GM12878 (cell line): Measurements from ENCODE around the gene XAB2. TPM values are rescaled to one million over a fixed set of nuclear protein-coding genes. Genes with fewer than 3 reads are reported as not detected.

Source experiments
- ATAC-seq: fragments of 200-7000 bp; cut with Tn5 transposase; 3 replicates; pipeline ENCODE4 v1.9.1; 2020; ENCODE audit warnings: mild to moderate bottlenecking, moderate library complexity
- BruUV-seq: library from RNA; stranded (reverse); fragments of 400-500 nt; replicated peaks from 2 replicates; lab custom pipeline; 2021; lab: Mats Ljungman, UMichigan
- CTCF ChIA-PET: fragments of 300-600 bp; sonication (Branson Sonifier 250); formaldehyde crosslinking; extraction: SDS; loops from one replicate; lab custom pipeline; 2021; ENCODE audit warnings: inconsistent platforms; lab: Yijun Ruan, JAX
- POLR2A ChIA-PET: fragments of 350-600 bp; formaldehyde crosslinking; extraction: SDS; loops from one replicate; lab custom pipeline; 2021; ENCODE audit warnings: inconsistent platforms; lab: Charles Lee
- RAD21 ChIA-PET: fragments of 300-600 bp; sonication (Branson Sonifier 250); formaldehyde crosslinking; loops from one replicate; lab custom pipeline; 2023; ENCODE audit warnings: antibody characterized with exemption; ENCODE audit not compliant: unreplicated experiment; lab: Charles Lee
- SMC1A ChIA-PET: fragments of 300-600 bp; sonication (Branson Sonifier 250); formaldehyde crosslinking; loops from one replicate; lab custom pipeline; 2023; ENCODE audit not compliant: unreplicated experiment, uncharacterized antibody; lab: Charles Lee
- DNase-seq: peaks from one replicate; pipeline ENCODE4 v3.0.0-alpha.2; 2011; ENCODE audit warnings: low read depth, low spot score
- FAIRE-seq: peaks from 3 replicates; lab custom pipeline; 2011; peaks lifted over from hg19 to GRCh38; lab: Jason Lieb, UNC
- H2AFZ ChIP-seq: 2 replicates; pipeline ENCODE4 v1.6.0; 2011; ENCODE audit warnings: low read depth, low read length, control low read depth; ENCODE audit not compliant: control insufficient read depth
- H3K27ac ChIP-seq: 2 replicates; pipeline ENCODE4 v1.5.1; 2011; ENCODE audit warnings: control low read depth; ENCODE audit not compliant: control insufficient read depth, insufficient read depth
- H3K27me3 ChIP-seq, 2 experiments: replicated peaks in 1 of 2; 2 replicates each; pipeline versions ENCODE4 v1.6.0 to v1.6.1; 2011; ENCODE audit warnings: low read length in 1 of 2; ENCODE audit not compliant: control insufficient read depth in 2 of 2, insufficient read depth in 2 of 2
- H3K36me3 ChIP-seq, 2 experiments: 2 replicates each; pipeline ENCODE4 v1.5.1; 2011; ENCODE audit warnings: low read length in 1 of 2; ENCODE audit not compliant: control insufficient read depth in 2 of 2, insufficient read depth in 2 of 2
- H3K4me1 ChIP-seq: 2 replicates; pipeline ENCODE4 v1.6.1; 2011; ENCODE audit warnings: mild to moderate bottlenecking, low read length, moderate library complexity, mixed read lengths; ENCODE audit not compliant: control insufficient read depth, insufficient read depth
- H3K4me2 ChIP-seq: 2 replicates; pipeline ENCODE4 v1.6.0; 2011; ENCODE audit warnings: control low read depth; ENCODE audit not compliant: control insufficient read depth, insufficient read depth
- H3K4me3 ChIP-seq: fragments of 200-600 bp; sonication (generic); 2 replicates; pipeline ENCODE4 v1.5.1; 2016
- H3K79me2 ChIP-seq: 2 replicates; pipeline ENCODE4 v1.6.0; 2011; ENCODE audit warnings: low read length; ENCODE audit not compliant: control insufficient read depth, insufficient read depth
- H3K9ac ChIP-seq: 2 replicates; pipeline ENCODE4 v1.8.0; 2011; ENCODE audit warnings: low read length, control low read depth, mixed read lengths; ENCODE audit not compliant: control insufficient read depth, insufficient read depth
- H3K9me3 ChIP-seq: replicated peaks from 3 replicates; pipeline ENCODE4 v1.5.1; 2011; ENCODE audit warnings: mild to moderate bottlenecking, low read length; ENCODE audit not compliant: control insufficient read depth, insufficient read depth
- H4K20me1 ChIP-seq: 2 replicates; pipeline ENCODE4 v1.6.0; 2011; ENCODE audit not compliant: control insufficient read depth, insufficient read depth
- CEBPB ChIP-seq, 2 experiments: fragments of 150-350 bp in 1 of 2; IDR thresholded peaks; 2 replicates each; pipeline ENCODE4 v1.6.1; 2012 to 2014; ENCODE audit warnings: low read depth in 2 of 2, low read length in 2 of 2, borderline replicate concordance in 1 of 2, inconsistent platforms in 1 of 2
- CHD2 ChIP-seq: IDR thresholded peaks from 2 replicates; pipeline ENCODE4 v1.6.1; 2011; ENCODE audit warnings: low read depth, low read length, improper control_type of control experiment, borderline replicate concordance
- CHD4 ChIP-seq: fragments of 200-600 bp; sonication (generic); IDR thresholded peaks from 2 replicates; pipeline ENCODE4 v1.6.1; 2016; ENCODE audit warnings: mild to moderate bottlenecking
- CREM ChIP-seq: IDR thresholded peaks from 2 replicates; pipeline ENCODE4 v1.6.1; 2014; ENCODE audit warnings: antibody characterized with exemption, low read depth
- HCFC1 ChIP-seq: fragments of 150-350 bp; IDR thresholded peaks from 2 replicates; pipeline ENCODE4 v1.6.1; 2014; ENCODE audit warnings: low read length
- KAT2A ChIP-seq: conservative IDR thresholded peaks from 2 replicates; pipeline ENCODE4 v1.6.1; 2011; ENCODE audit warnings: low read depth, low read length; ENCODE audit not compliant: control insufficient read depth
- KLF5 ChIP-seq: fragments of 450-650 bp; IDR thresholded peaks from 2 replicates; pipeline ENCODE4 v1.6.1; 2014; ENCODE audit warnings: mild to moderate bottlenecking; ENCODE audit not compliant: partially characterized antibody
- MEF2A ChIP-seq: IDR thresholded peaks from 2 replicates; pipeline ENCODE4 v1.6.1; 2011; ENCODE audit warnings: low read depth, mild to moderate bottlenecking, low read length, moderate library complexity; ENCODE audit not compliant: insufficient read depth
- MEF2B ChIP-seq: fragments of 450-650 bp; IDR thresholded peaks from 2 replicates; pipeline ENCODE4 v1.6.1; 2018; ENCODE audit warnings: mild to moderate bottlenecking, moderate library complexity; ENCODE audit not compliant: partially characterized antibody, poor library complexity, severe bottlenecking
- RBBP5 ChIP-seq: fragments of 200-600 bp; sonication (generic); conservative IDR thresholded peaks from 2 replicates; pipeline ENCODE4 v1.6.1; 2016
- SMARCA5 ChIP-seq: fragments of 450-650 bp; IDR thresholded peaks from 2 replicates; pipeline ENCODE4 v1.6.1; 2017; ENCODE audit warnings: mild to moderate bottlenecking
- STAT3 ChIP-seq: IDR thresholded peaks from 2 replicates; pipeline ENCODE4 v1.6.1; 2011; ENCODE audit warnings: low read depth, low read length, improper control_type of control experiment
- TARDBP ChIP-seq: IDR thresholded peaks from 2 replicates; pipeline ENCODE4 v1.6.1; 2016; ENCODE audit warnings: borderline replicate concordance
- USF1 ChIP-seq: IDR thresholded peaks from 2 replicates; pipeline ENCODE4 v1.6.1; 2011; ENCODE audit warnings: borderline replicate concordance, low read depth, mild to moderate bottlenecking, moderate library complexity, mixed read lengths, low read length; ENCODE audit not compliant: insufficient read depth; ENCODE audit errors: extremely low read length
- YBX1 ChIP-seq: fragments of 450-650 bp; IDR thresholded peaks from 2 replicates; pipeline ENCODE4 v1.6.1; 2016; ENCODE audit warnings: antibody characterized with exemption
- ZNF217 ChIP-seq: fragments of 450-650 bp; IDR thresholded peaks from 2 replicates; pipeline ENCODE4 v1.6.1; 2017; ENCODE audit warnings: antibody characterized with exemption, mild to moderate bottlenecking
- WGBS: methylation state at CpG from one replicate; pipeline ENCODE4 v1.1.6; 2016; ENCODE audit warnings: low lambda C conversion rate; ENCODE audit not compliant: insufficient replicate concordance, insufficient coverage; ENCODE audit errors: missing lambda C conversion rate; 5-methylcytosine and 5-hydroxymethylcytosine counted together
- in situ Hi-C: fragments of 300-500 bp; cut with MboI; formaldehyde crosslinking; loops from 9 replicates; pipeline ENCODE4 v1.14.3; 2018; ENCODE audit warnings: mixed read lengths
- intact Hi-C: fragments of 100-400 bp; cut with micrococcal nuclease; formaldehyde crosslinking; loops from one replicate; pipeline ENCODE4 v1.14.2; 2022; ENCODE audit not compliant: unreplicated experiment
- polyA plus RNA-seq, 11 experiments: library from polyadenylated mRNA; depleted of rRNA in 4 of 11; unstranded in 6 of 11; stranded (reverse) in 5 of 11; fragments of >200 nt; fragmentation: Nextera tagmentation in 4 of 11; fragmentation: Illumina TruSeq in 1 of 11; extraction: Ambion mirVana in 4 of 11; extraction: Trizol in 1 of 11; gene quantifications; 1 replicate in 1 of 11; 2 replicates in 10 of 11; pipeline versions ENCODE4 v1.2.1 to v1.2.3, GENCODE V29; 2011 to 2016; ENCODE audit warnings: inconsistent platforms in 2 of 11, missing spikeins in 2 of 11, low read depth in 1 of 11
- total RNA-seq, 4 experiments: library from RNA; depleted of rRNA in 3 of 4; stranded (reverse); fragments of >200 nt in 3 of 4; fragmentation: Illumina TruSeq in 1 of 4; extraction: Trizol in 1 of 4; gene quantifications; 2 replicates each; pipeline versions ENCODE4 v1.2.1 to v1.2.3, GENCODE V29; 2013 to 2021
- TF ChIP-seq, protein P1 (sequence below): fragments of 150-350 bp; IDR thresholded peaks from 2 replicates; pipeline ENCODE4 v1.6.1; 2014; ENCODE audit warnings: mild to moderate bottlenecking, low read depth, low read length

Gene XAB2
- total and polyA plus RNA-seq, 10 of the 15 experiments (the other 5 are each of a cell fraction or from before 2014, with no cell fraction given) = 0.34 to 45.1 (median 18.8) TPM

DNA sequence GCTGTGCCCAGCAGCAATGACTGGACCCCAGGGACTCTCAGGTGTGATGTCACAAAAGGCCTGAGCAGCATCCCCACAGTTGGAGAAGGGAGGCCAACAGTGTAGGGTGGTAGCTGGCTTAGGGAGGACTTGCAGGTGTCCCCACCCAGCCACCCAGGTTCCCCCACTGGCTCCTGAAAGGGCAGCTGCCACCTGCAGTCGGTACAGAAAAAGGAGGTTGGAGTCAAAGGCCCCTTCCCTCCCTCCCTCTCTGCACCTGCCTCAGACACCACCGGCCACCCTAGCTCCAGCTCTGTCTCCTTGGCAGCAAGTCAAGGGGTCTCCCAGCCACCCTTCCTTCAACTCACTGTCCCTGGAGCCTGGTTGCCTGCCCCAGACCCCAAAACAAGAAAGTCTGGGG is 4.4 kb upstream of the XAB2 start, which contains the start of gene PCP2:
Gene PCP2, minus strand, starts transcription at position 22 of the 400 bp plus-strand sequence. CDS start 262 bp downstream, outside the sequence.
- H3K4me1 ChIP-seq = peaks cover 20% of the 10 kb centered on the region
- H3K27me3 ChIP-seq = no peaks in the 10 kb centered on the region
- ChIA-PET POLR2A (interaction anchor here (0.6 kb wide), 1 partner anchor 262 kb away, joined by 3 read pairs; no protein-coding TSS in a partner anchor), RAD21 (no interaction called here), SMC1A (no interaction called here), CTCF (no interaction called here)
- no peak for DNase-seq
- no peaks in the 10 kb centered on the region for H4K20me1 ChIP-seq
- H3K79me2 ChIP-seq = peaks cover 34% of the 10 kb centered on the region
- FAIRE-seq = no peak
- intact Hi-C loops = no loop called here
- no peak within 1 kb of the TSS for H3K4me3 ChIP-seq
- in situ Hi-C loops = no loop called here
- H3K4me2 ChIP-seq = no peak within 1 kb of the TSS
- no peak within 1 kb of the TSS for H3K27ac ChIP-seq
- H3K9me3 ChIP-seq = no peaks in the 10 kb centered on the region
- no peak for ATAC-seq
- TF ChIP-seq KAT2A (no peak), ZNF217 (no peak), STAT3 (no peak), YBX1 (no peak), HCFC1 (no peak), SMARCA5 (no peak), RBBP5 (no peak), MEF2A (no peak), TARDBP (no peak), MEF2B (no peak), CREM (no peak), CEBPB (IDR thresholded peaks at IDR 0.05; ENCODE audit: borderline replicate concordance in 1 of 2, low read depth in 2 of 2, low read length in 2 of 2) (no peak), CHD2 (no peak), USF1 (no peak), CHD4 (no peak), KLF5 (no peak)
- TF ChIP-seq, protein P1, sequence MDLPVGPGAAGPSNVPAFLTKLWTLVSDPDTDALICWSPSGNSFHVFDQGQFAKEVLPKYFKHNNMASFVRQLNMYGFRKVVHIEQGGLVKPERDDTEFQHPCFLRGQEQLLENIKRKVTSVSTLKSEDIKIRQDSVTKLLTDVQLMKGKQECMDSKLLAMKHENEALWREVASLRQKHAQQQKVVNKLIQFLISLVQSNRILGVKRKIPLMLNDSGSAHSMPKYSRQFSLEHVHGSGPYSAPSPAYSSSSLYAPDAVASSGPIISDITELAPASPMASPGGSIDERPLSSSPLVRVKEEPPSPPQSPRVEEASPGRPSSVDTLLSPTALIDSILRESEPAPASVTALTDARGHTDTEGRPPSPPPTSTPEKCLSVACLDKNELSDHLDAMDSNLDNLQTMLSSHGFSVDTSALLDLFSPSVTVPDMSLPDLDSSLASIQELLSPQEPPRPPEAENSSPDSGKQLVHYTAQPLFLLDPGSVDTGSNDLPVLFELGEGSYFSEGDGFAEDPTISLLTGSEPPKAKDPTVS = no peak
- WGBS = 0% methylated on average over 1 of the region's 2 CpGs
- H3K9ac ChIP-seq = no peak within 1 kb of the TSS
- no peak within 1 kb of the TSS for H2AFZ ChIP-seq
- BruUV-seq = no TSS peak
- H3K36me3 ChIP-seq = no peaks in the 10 kb centered on the region
